ENCODE measurements around the gene SCARF1. TPM values are rescaled to one million over a fixed set of nuclear protein-coding genes. Genes with fewer than 3 reads are reported as not detected.

Gene SCARF1
- total RNA-seq, 2 donors from 2014 or later: 2.5 to 5.7 TPM

- ATAC-seq (replicated peaks): no peak
- H3K9me3 Mint-ChIP-seq: no peaks in the 10 kb centered on the region
Measured at GRCh38 chr17:1627182-1627981, 18.1 kb downstream of the SCARF1 start.

DNA sequence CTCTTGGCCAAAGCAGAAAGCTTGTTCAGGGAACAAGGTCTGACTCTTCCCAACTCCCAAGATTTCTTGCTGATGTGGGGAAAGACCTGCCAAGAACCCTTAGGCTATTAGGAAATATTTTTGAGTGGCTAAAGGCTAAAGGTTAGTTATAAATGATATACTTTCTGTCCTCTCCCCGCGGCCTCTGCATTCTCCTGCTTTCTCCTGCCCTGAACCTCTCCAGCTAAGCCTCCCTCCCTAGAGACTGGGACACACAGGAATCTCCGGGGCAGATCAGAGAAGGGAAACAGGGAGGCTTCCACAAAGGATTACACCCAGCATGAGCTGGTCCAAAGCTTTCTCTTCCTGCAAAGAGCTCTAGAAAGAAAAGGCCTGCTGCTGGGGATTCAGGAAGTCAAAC is 19.2 kb downstream of the SCARF1 start:
- H3K27ac Mint-ChIP-seq: no peak overlapping the region

More at GRCh38 chr17:1627182-1627981, 18.1 kb downstream of the SCARF1 start:
- Mint-ChIP-seq H3K4me1 (no peaks in the 10 kb centered on the region), H3K27me3 (peaks cover 10% of the 10 kb centered on the region), H3K36me3 (ENCODE audit: low read depth) (no peaks in the 10 kb centered on the region), H3K27ac (no peak overlapping the region), H3K4me3 (peak overlapping the region; percentile 47)

DNA sequence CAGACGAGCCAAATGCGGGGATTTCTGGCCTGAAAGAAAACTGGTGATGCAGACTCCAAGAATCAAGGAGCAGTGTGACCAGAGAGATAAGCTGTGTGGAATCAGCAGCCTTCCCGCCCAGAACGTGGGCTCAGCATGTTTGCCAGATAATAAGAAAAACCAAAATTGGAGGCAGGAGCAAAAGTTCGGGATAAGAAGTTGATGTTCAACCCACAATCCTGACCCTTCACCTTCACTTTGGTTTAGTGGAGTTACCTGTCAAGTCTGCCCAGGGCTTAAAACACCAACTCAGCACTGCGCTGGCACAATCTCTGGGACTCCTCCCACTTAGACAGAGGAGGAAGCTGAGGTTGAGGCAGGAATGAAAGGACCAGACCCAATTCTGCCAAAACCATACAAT is 20.0 kb downstream of the SCARF1 start:
- ATAC-seq (replicated peaks): no peak
- Mint-ChIP-seq H3K4me3 (no peak overlapping the region), H3K36me3 (ENCODE audit: low read depth) (no peaks in the 10 kb centered on the region)

More for the DNA sequence above, 19.2 kb downstream of the SCARF1 start:
- H3K36me3 Mint-ChIP-seq (ENCODE audit: low read depth): no peaks in the 10 kb centered on the region
- no peaks in the 10 kb centered on the region for H3K4me1 Mint-ChIP-seq
- H3K9me3 Mint-ChIP-seq: no peaks in the 10 kb centered on the region
- ATAC-seq (replicated peaks): no peak
- H3K4me3 Mint-ChIP-seq: peak overlapping the region; percentile 47
- H3K27me3 Mint-ChIP-seq: peaks cover 10% of the 10 kb centered on the region

GRCh38 chr17:1625053-1625452 is 20.5 kb downstream of the SCARF1 start:
- Mint-ChIP-seq H3K36me3 (ENCODE audit: low read depth) (no peaks in the 10 kb centered on the region), H3K27ac (no peak overlapping the region), H3K4me3 (no peak overlapping the region), H3K27me3 (peaks cover 10% of the 10 kb centered on the region), H3K9me3 (no peaks in the 10 kb centered on the region), H3K4me1 (no peaks in the 10 kb centered on the region)
- no peak for ATAC-seq (replicated peaks)

More for the DNA sequence above, 20.0 kb downstream of the SCARF1 start:
- Mint-ChIP-seq H3K27me3 (peaks cover 10% of the 10 kb centered on the region), H3K4me1 (no peaks in the 10 kb centered on the region), H3K9me3 (no peaks in the 10 kb centered on the region), H3K27ac (no peak overlapping the region)

GRCh38 chr17:1624650-1625049 is 20.9 kb downstream of the SCARF1 start:
- Mint-ChIP-seq H3K27me3 (peaks cover 10% of the 10 kb centered on the region), H3K4me1 (no peaks in the 10 kb centered on the region), H3K36me3 (ENCODE audit: low read depth) (no peaks in the 10 kb centered on the region), H3K9me3 (no peaks in the 10 kb centered on the region), H3K4me3 (no peak overlapping the region), H3K27ac (no peak overlapping the region)
- no peak for ATAC-seq (replicated peaks)

DNA sequence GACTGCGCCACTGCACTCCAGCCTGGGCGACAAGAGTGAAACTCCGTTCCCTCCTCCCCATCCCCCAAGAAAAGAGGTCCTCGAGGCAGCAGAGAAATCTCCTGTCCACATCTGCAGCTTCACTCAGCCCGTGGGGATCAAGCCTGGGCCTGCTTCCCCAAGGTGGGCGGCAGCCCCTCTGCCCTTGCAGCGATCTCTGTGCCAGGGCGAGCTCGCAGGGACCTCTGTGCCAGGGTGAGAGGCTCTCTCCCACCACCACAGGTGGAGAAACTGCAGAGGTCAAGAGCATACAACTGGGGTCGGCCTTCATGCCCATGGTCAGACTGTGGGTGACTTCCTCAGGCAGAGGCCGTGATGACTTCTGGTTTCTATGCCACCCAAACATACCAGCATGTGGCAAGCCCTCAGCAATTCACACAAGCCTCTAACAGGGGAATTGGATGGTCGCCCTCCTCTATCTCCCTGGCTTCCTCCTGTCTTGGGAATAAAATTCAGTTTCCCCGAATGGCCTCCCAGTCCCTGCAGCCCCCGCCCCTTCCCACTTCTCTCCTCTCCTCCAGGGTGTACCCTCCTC is 22.4 kb downstream of the SCARF1 start:
- Mint-ChIP-seq H3K4me3 (no peak overlapping the region), H3K27me3 (peaks cover 10% of the 10 kb centered on the region), H3K4me1 (no peaks in the 10 kb centered on the region), H3K27ac (no peak overlapping the region), H3K9me3 (no peaks in the 10 kb centered on the region), H3K36me3 (ENCODE audit: low read depth) (no peaks in the 10 kb centered on the region)
- no peak for ATAC-seq (replicated peaks)

DNA sequence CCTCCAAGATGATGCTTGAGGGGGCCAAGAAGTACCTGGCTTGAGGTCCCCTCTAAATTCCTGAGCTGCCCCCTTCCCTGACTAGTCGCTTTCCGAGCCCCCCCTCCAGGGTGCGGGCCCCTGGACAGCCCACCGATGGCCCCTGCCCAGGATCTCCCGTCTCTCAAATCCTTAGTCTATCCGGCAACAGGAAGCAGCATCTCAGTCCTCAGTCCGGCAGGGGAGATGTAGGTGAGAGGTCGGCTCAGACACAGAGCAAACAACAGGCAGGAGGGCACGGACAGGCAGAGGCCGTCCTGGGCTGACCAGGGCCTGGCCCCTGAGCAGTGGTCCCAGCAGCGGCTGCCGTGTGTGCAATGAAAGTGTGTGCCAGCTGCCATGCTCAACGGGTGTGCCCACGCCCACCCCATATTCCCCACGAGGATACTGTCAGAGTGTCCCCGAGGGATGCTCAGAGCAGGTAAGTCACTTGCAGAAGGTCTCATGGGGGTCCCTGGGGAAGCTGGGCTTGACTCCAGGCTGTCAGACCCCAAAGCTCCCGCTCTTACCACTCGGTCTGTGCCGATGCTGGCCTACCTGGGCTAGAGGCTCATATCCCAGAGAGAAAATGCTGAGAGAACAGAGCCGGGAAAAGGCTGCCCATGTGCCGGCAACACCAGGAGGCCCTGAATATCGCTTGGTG is 24.1 kb downstream of the SCARF1 start:
- Mint-ChIP-seq H3K27ac (no peak overlapping the region), H3K9me3 (no peaks in the 10 kb centered on the region), H3K36me3 (ENCODE audit: low read depth) (no peaks in the 10 kb centered on the region), H3K27me3 (peaks cover 1% of the 10 kb centered on the region), H3K4me1 (no peaks in the 10 kb centered on the region), H3K4me3 (no peak overlapping the region)
- ATAC-seq (replicated peaks): no peak

GRCh38 chr17:1620486-1620885 is 25.0 kb downstream of the SCARF1 start:
- Mint-ChIP-seq H3K4me1 (no peaks in the 10 kb centered on the region), H3K9me3 (no peaks in the 10 kb centered on the region), H3K27ac (no peak overlapping the region), H3K4me3 (no peak overlapping the region), H3K36me3 (ENCODE audit: low read depth) (no peaks in the 10 kb centered on the region), H3K27me3 (no peaks in the 10 kb centered on the region)
- ATAC-seq (replicated peaks): no peak

DNA sequence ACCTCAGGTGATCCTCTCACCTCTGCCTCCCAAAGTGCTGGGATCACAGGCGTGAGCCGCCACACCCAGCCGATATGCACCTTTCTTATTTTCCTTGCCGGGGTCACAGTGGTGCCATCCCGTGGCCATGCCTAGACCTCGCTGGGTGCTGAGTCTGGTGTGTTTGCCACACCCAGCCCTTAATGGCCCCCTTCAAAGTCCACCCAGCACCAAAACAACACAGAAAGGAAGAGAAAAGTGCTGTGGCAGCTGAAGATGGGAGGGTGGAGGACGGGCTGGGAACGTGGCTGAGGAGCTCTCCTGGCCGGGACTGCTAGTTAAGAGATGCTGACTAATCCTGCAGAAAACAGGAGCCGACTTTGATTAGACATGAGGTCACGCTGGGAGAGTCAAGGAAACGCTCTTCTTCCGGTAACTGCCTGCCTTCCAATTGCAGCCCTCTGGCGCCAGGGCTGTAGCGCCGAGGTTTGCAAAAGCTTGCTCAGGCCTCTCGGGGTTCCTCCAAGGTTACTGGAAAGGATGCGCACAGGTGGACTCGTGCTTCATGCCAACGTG is 27.8 kb downstream of the SCARF1 start:
- no peak overlapping the region for H3K27ac Mint-ChIP-seq
- H3K36me3 Mint-ChIP-seq (ENCODE audit: low read depth): no peaks in the 10 kb centered on the region
- no peak overlapping the region for H3K4me3 Mint-ChIP-seq

DNA sequence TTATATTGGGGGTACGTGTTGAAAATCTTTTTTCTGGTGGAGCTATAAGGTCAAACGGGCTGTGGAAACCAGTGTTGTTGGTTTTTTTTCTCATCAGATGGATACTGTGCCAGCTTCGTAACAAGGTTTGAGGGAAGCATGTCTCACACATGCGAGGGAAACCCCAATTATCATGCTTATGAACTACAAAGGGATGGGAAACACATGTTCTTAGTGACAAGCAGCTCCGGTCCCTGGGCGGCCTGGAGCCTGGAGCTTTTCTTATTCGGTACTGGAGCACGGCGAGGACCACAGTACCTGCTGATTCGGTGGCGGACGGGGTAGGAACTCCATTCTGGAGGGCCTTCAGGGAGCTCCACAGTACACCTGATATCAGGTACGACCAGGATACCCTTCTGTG is 29.4 kb downstream of the SCARF1 start:
- Mint-ChIP-seq H3K4me3 (no peak overlapping the region), H3K27me3 (no peaks in the 10 kb centered on the region), H3K36me3 (ENCODE audit: low read depth) (no peaks in the 10 kb centered on the region), H3K9me3 (no peaks in the 10 kb centered on the region), H3K4me1 (no peaks in the 10 kb centered on the region), H3K27ac (no peak overlapping the region)
- ATAC-seq (replicated peaks): no peak

More for the DNA sequence above, 27.8 kb downstream of the SCARF1 start:
- Mint-ChIP-seq H3K4me1 (no peaks in the 10 kb centered on the region), H3K27me3 (no peaks in the 10 kb centered on the region), H3K9me3 (no peaks in the 10 kb centered on the region)
- ATAC-seq (replicated peaks): peak; percentile 42

GRCh38 chr17:1612400-1612799 is 33.1 kb downstream of the SCARF1 start:
- H3K9me3 Mint-ChIP-seq: no peaks in the 10 kb centered on the region
- H3K4me3 Mint-ChIP-seq: no peak overlapping the region
- no peaks in the 10 kb centered on the region for H3K4me1 Mint-ChIP-seq
- no peaks in the 10 kb centered on the region for H3K27me3 Mint-ChIP-seq
- H3K27ac Mint-ChIP-seq: no peak overlapping the region
- no peak for ATAC-seq (replicated peaks)
- H3K36me3 Mint-ChIP-seq (ENCODE audit: low read depth): no peaks in the 10 kb centered on the region

- Mint-ChIP-seq H3K4me3 (no peak overlapping the region), H3K9me3 (no peaks in the 10 kb centered on the region), H3K4me1 (no peaks in the 10 kb centered on the region), H3K27ac (no peak overlapping the region), H3K36me3 (ENCODE audit: low read depth) (no peaks in the 10 kb centered on the region), H3K27me3 (no peaks in the 10 kb centered on the region)
- no peak for ATAC-seq (replicated peaks)
Measured at GRCh38 chr17:1611715-1612114, 33.8 kb downstream of the SCARF1 start.

DNA sequence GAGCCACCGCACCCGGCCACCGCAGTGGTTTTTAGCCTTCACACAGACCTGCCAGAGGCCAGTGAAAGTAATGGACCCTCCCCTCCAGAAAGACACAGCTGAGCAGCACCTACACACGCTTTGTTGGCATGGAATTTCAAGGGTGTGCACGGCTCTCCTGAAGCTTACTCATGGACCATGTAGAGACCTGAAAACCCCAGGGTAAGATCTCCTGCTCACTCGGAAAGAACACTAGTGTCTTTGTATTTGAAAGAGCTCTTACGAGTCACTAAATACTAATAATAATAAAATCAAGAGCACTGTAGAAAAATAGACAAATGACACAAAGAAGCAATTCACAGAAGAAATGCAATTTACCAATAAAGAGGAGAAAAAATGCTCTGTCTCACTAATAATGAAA is 36.9 kb downstream of the SCARF1 start:
- H3K36me3 Mint-ChIP-seq (ENCODE audit: low read depth): no peaks in the 10 kb centered on the region
- peak overlapping the region; percentile 62 for H3K4me3 Mint-ChIP-seq
- no peaks in the 10 kb centered on the region for H3K27me3 Mint-ChIP-seq
- peak overlapping the region; percentile 88 for H3K27ac Mint-ChIP-seq
- no peak for ATAC-seq (replicated peaks)
- H3K9me3 Mint-ChIP-seq: no peaks in the 10 kb centered on the region
- H3K4me1 Mint-ChIP-seq: no peaks in the 10 kb centered on the region

- H3K27me3 Mint-ChIP-seq: no peaks in the 10 kb centered on the region
- no peaks in the 10 kb centered on the region for H3K9me3 Mint-ChIP-seq
- H3K36me3 Mint-ChIP-seq (ENCODE audit: low read depth): no peaks in the 10 kb centered on the region
- ATAC-seq (replicated peaks): peak; percentile 11
- peak overlapping the region; percentile 62 for H3K4me3 Mint-ChIP-seq
- H3K27ac Mint-ChIP-seq: peak overlapping the region; percentile 88
- H3K4me1 Mint-ChIP-seq: no peaks in the 10 kb centered on the region
Measured at GRCh38 chr17:1607971-1608320, 37.6 kb downstream of the SCARF1 start.
